ENCODE data around the gene CDC20. TPM values are rescaled to one million over a fixed set of nuclear protein-coding genes. Genes with fewer than 3 reads are reported as not detected.

Gene CDC20
- total and polyA plus RNA-seq, 2 of the 4 experiments (the other 2 are of a cell fraction), result 103 to 107 TPM

DNA sequence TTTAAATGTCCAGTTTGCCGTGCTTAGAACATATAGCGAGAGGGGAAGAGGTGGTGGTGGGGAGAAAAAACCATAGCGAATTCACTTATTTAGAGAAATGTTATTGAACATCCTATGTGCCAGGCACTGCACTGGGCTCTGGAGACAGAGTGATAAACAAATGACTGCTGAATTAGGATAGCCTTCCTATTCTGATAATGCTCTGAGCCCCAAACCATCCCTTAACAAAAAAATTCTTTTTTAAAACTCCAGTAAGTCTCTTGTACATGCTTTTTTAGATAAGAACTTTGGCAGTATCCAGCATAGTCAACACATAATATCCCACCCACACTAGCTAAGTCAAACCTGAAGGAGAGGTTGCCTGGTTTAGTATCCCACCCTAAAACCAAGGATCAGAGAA, 39.4 kb downstream of the CDC20 start:
- Histone ChIP-seq H4K91ac (ENCODE audit: insufficient read depth, low read depth, low read length) (no peak overlapping the region), H3K14ac (replicated peaks; ENCODE audit: low read depth, low read length) (no peak overlapping the region), H2BK120ac (ENCODE audit: low read depth, low read length) (no peak overlapping the region), H3K79me1 (ENCODE audit: low read depth in 1 of 2, low read length in 2 of 2) (peaks cover 41 to 70% of the 10 kb centered on the region in 2 experiments), H4K20me1 (ENCODE audit: insufficient read depth, low read length) (no peaks in the 10 kb centered on the region; the same call in 1 of the 2 replicates), H3K9ac (ENCODE audit: low read depth, low read length) (no peak overlapping the region), H3K9me3 (ENCODE audit: control insufficient read depth, insufficient read depth, low read length) (no peaks in the 10 kb centered on the region), H2BK20ac (ENCODE audit: low read depth, low read length) (no peak overlapping the region), H3K4ac (ENCODE audit: low read depth, low read length) (no peak overlapping the region), H3K27ac (ENCODE audit: insufficient read depth, low read length) (no peak overlapping the region), H2AK9ac (replicated peaks; ENCODE audit: low read depth, low read length, poor library complexity) (no peak overlapping the region), H2BK5ac (ENCODE audit: low read depth, low read length, poor library complexity, severe bottlenecking) (no peak overlapping the region), H4K5ac (ENCODE audit: low read depth, low read length) (no peak overlapping the region), H3K9me1 (ENCODE audit: insufficient read depth, low read length) (peaks cover 8% of the 10 kb centered on the region; the same call in 1 of the 2 replicates), H3K27me3 (ENCODE audit: control insufficient read depth, insufficient read depth, low read length) (no peaks in the 10 kb centered on the region), H3K36me3 (ENCODE audit: control insufficient read depth, insufficient read depth, low read length) (peaks cover 6% of the 10 kb centered on the region), H2BK15ac (ENCODE audit: low read depth, low read length) (no peak overlapping the region), H2AK5ac (ENCODE audit: low read depth, low read length) (no peak overlapping the region), H3K23ac (ENCODE audit: low read depth, low read length) (no peak overlapping the region), H3K56ac (ENCODE audit: extremely low read depth, insufficient read depth, low read length) (no peak overlapping the region), H4K8ac (ENCODE audit: low read depth in 2 of 2, low read length in 2 of 2) (no peak overlapping the region), H3K4me1 (ENCODE audit: control insufficient read depth, insufficient read depth, low read length) (no peaks in the 10 kb centered on the region), H3K4me2 (ENCODE audit: low read depth, low read length) (no peak overlapping the region), H3K4me3 (ENCODE audit: insufficient read depth, low read depth, low read length) (no peak overlapping the region), H2AFZ (replicated peaks; ENCODE audit: low read length, poor library complexity) (no peak overlapping the region), H3K18ac (ENCODE audit: low read depth, low read length) (no peak overlapping the region)
- WGBS, 2 experiments (ENCODE audit: extremely low coverage in 2 of 2, insufficient read length in 1 of 2), result 100% methylated on average over 3 of the region's 3 CpGs; no CpG with 5 or more reads in 1 of the 2 experiments
- ATAC-seq (ENCODE audit: low read depth) (no peak), DNase-seq (no peak)
- POLR2A ChIA-PET (ENCODE audit: unreplicated experiment), result no interaction called here
- dilution Hi-C loops (cut with HindIII; ENCODE audit: low sequenced_read_pairs, unreplicated experiment) (no loop called here), in situ Hi-C loops (cut with MboI; ENCODE audit: low sequenced_read_pairs) (no loop called here), intact Hi-C loops (cut with micrococcal nuclease) (no loop called here)
- CTCF ChIA-PET, result no interaction called here
- no peak for TF ChIP-seq BHLHE40 (IDR thresholded peaks at IDR 0.05; ENCODE audit: low read depth, low read length)
- TF ChIP-seq CTCF (conservative IDR thresholded peaks at IDR 0.05; ENCODE audit: low read depth, low read length), result no peak
- no peak for TF ChIP-seq CEBPB (IDR thresholded peaks at IDR 0.05; ENCODE audit: low read depth, low read length)
- no peak for TF ChIP-seq FOS (IDR thresholded peaks at IDR 0.05; ENCODE audit: low read depth, low read length)
- TF ChIP-seq, protein P1, sequence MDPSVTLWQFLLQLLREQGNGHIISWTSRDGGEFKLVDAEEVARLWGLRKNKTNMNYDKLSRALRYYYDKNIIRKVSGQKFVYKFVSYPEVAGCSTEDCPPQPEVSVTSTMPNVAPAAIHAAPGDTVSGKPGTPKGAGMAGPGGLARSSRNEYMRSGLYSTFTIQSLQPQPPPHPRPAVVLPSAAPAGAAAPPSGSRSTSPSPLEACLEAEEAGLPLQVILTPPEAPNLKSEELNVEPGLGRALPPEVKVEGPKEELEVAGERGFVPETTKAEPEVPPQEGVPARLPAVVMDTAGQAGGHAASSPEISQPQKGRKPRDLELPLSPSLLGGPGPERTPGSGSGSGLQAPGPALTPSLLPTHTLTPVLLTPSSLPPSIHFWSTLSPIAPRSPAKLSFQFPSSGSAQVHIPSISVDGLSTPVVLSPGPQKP (IDR thresholded peaks at IDR 0.05; ENCODE audit: borderline replicate concordance, low read depth, low read length), result no peak
- no peak for TF ChIP-seq MAZ (IDR thresholded peaks at IDR 0.05; ENCODE audit: borderline replicate concordance, low read depth, low read length)
- no peak for TF ChIP-seq CHD1 (IDR thresholded peaks at IDR 0.05; ENCODE audit: low read depth, low read length)
- no peak for TF ChIP-seq POLR2A (IDR thresholded peaks at IDR 0.05; ENCODE audit: low read depth, low read length)
- TF ChIP-seq MAFK (IDR thresholded peaks at IDR 0.05; ENCODE audit: low read depth, low read length), result no peak
- no peak for TF ChIP-seq NFE2L2 (IDR thresholded peaks at IDR 0.05; ENCODE audit: low read depth, low read length)
- TF ChIP-seq RAD21 (IDR thresholded peaks at IDR 0.05; ENCODE audit: low read length), result no peak
- TF ChIP-seq, protein P2, sequence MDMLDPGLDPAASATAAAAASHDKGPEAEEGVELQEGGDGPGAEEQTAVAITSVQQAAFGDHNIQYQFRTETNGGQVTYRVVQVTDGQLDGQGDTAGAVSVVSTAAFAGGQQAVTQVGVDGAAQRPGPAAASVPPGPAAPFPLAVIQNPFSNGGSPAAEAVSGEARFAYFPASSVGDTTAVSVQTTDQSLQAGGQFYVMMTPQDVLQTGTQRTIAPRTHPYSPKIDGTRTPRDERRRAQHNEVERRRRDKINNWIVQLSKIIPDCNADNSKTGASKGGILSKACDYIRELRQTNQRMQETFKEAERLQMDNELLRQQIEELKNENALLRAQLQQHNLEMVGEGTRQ (IDR thresholded peaks at IDR 0.05; ENCODE audit: low read depth, low read length), result no peak
- no peak for TF ChIP-seq SMC3 (IDR thresholded peaks at IDR 0.05; ENCODE audit: low read depth, low read length)
- TF ChIP-seq RCOR1 (IDR thresholded peaks at IDR 0.05; ENCODE audit: insufficient replicate concordance, low read length), result no peak
- TF ChIP-seq RFX5 (IDR thresholded peaks at IDR 0.05; ENCODE audit: low read depth, low read length), result no peak
- TF ChIP-seq MXI1 (IDR thresholded peaks at IDR 0.05; ENCODE audit: borderline replicate concordance, low read depth, low read length), result no peak
- no TSS peak for BruUV-seq (replicated peaks)

All from IMR-90 (cell line).